Measurements from ENCODE around the gene NCCRP1. TPM values are rescaled to one million over a fixed set of nuclear protein-coding genes. Genes with fewer than 3 reads are reported as not detected.

NCCRP1 gene
- total and polyA plus RNA-seq, 8 donors: 0.37 to 40.6 TPM; not detected in 6

GRCh38 chr19:39155114-39155700 is 41.6 kb upstream of the NCCRP1 start:
- Histone ChIP-seq H3K36me3 (no peaks in the 10 kb centered on the region), H3K4me3 (no peak overlapping the region), H3K4me1 (peaks cover 65 to 85% (median 75%) of the 10 kb centered on the region in 4 donors), H3K27me3 (no peaks in the 10 kb centered on the region), H3K9me3 (no peaks in the 10 kb centered on the region), H3K27ac (peak overlapping the region; percentile 48 to 65 (median 57))
- WGBS, 5 donors: 49 to 65% (median 59%) methylated on average over 6 to 11 of the region's 11 CpGs
- no peak for DNase-seq
- TF ChIP-seq EP300 (IDR thresholded peaks at IDR 0.05) (no peak), CTCF (IDR thresholded peaks at IDR 0.05) (no peak), POLR2AphosphoS5 (IDR thresholded peaks at IDR 0.05) (no peak), POLR2A (IDR thresholded peaks at IDR 0.05) (no peak)
- intact Hi-C loops (cut with DNase I; ENCODE audit: low total_unique reads): no loop called here

- no peaks in the 10 kb centered on the region for H3K9me3 ChIP-seq
- no peaks in the 10 kb centered on the region for H3K27me3 ChIP-seq
- H3K27ac ChIP-seq: peak overlapping the region; percentile 29 to 60 (median 55)
- WGBS, 5 donors: 61 to 74% (median 69%) methylated on average over 14 to 15 of the region's 15 CpGs
- H3K36me3 ChIP-seq: no peaks in the 10 kb centered on the region
- no peak overlapping the region for H3K4me3 ChIP-seq
- intact Hi-C loops (cut with DNase I; ENCODE audit: low total_unique reads): no loop called here
- H3K4me1 ChIP-seq: peaks cover 65 to 88% (median 76%) of the 10 kb centered on the region in 4 donors
- no peak for DNase-seq
- TF ChIP-seq CTCF (IDR thresholded peaks at IDR 0.05): no peak
- no peak for TF ChIP-seq POLR2AphosphoS5 (IDR thresholded peaks at IDR 0.05)
- TF ChIP-seq EP300 (IDR thresholded peaks at IDR 0.05): no peak
- no peak for TF ChIP-seq POLR2A (IDR thresholded peaks at IDR 0.05)
Measured at GRCh38 chr19:39155741-39156140, 41.0 kb upstream of the NCCRP1 start.

GRCh38 chr19:39156326-39157230 is 40.2 kb upstream of the NCCRP1 start:
- Histone ChIP-seq H3K36me3 (no peaks in the 10 kb centered on the region), H3K9me3 (no peaks in the 10 kb centered on the region), H3K27me3 (no peaks in the 10 kb centered on the region), H3K4me3 (peak overlapping the region in 2 of 4 donors; percentile 1 to 28), H3K4me1 (peaks cover 68 to 88% (median 78%) of the 10 kb centered on the region in 4 donors), H3K27ac (peak overlapping the region; percentile 29 to 60 (median 55))
- no peak for TF ChIP-seq CTCF (IDR thresholded peaks at IDR 0.05)
- no peak for TF ChIP-seq EP300 (IDR thresholded peaks at IDR 0.05)
- TF ChIP-seq POLR2A (IDR thresholded peaks at IDR 0.05): no peak
- TF ChIP-seq POLR2AphosphoS5 (IDR thresholded peaks at IDR 0.05): no peak
- peak; percentile 42 to 69 for DNase-seq
- intact Hi-C loops (cut with DNase I; ENCODE audit: low total_unique reads): no loop called here
- WGBS, 5 donors: 16 to 42% (median 33%) methylated on average over 10 to 24 of the region's 24 CpGs

- TF ChIP-seq POLR2AphosphoS5 (IDR thresholded peaks at IDR 0.05): no peak
- TF ChIP-seq CTCF (IDR thresholded peaks at IDR 0.05): no peak
- TF ChIP-seq EP300 (IDR thresholded peaks at IDR 0.05): no peak
- TF ChIP-seq POLR2A (IDR thresholded peaks at IDR 0.05): no peak
- H3K4me1 ChIP-seq: peaks cover 68 to 90% (median 84%) of the 10 kb centered on the region in 4 donors
- H3K27me3 ChIP-seq: no peaks in the 10 kb centered on the region
- H3K9me3 ChIP-seq: no peaks in the 10 kb centered on the region
- H3K27ac ChIP-seq: peak overlapping the region in 4 of 5 donors; percentile 31 to 56 (median 54)
- no peak for DNase-seq
- H3K4me3 ChIP-seq: peak overlapping the region in 2 of 4 donors; percentile 1 to 28
- intact Hi-C loops (cut with DNase I; ENCODE audit: low total_unique reads): no loop called here
- 38 to 51% (median 43%) methylated on average over 13 to 23 of the region's 23 CpGs for WGBS, 5 donors
- H3K36me3 ChIP-seq: no peaks in the 10 kb centered on the region
Measured at GRCh38 chr19:39157275-39157996, 39.3 kb upstream of the NCCRP1 start.
